Activated CD4-positive, alpha-beta T cell treated with anti-CD3 and anti-CD28 coated beads, Interleukin-2, amount 50 U/mL, for 48 hours (primary cell): ENCODE data around the gene NUP62.
A peak's percentile ranks its signal among the peaks of the same experiment; 100 is the strongest.

Experiments
- DNase-seq, 2 experiments: peaks; one replicate each; pipeline ENCODE4 v3.0.0-alpha.2; 2020

Gene NUP62

DNA sequence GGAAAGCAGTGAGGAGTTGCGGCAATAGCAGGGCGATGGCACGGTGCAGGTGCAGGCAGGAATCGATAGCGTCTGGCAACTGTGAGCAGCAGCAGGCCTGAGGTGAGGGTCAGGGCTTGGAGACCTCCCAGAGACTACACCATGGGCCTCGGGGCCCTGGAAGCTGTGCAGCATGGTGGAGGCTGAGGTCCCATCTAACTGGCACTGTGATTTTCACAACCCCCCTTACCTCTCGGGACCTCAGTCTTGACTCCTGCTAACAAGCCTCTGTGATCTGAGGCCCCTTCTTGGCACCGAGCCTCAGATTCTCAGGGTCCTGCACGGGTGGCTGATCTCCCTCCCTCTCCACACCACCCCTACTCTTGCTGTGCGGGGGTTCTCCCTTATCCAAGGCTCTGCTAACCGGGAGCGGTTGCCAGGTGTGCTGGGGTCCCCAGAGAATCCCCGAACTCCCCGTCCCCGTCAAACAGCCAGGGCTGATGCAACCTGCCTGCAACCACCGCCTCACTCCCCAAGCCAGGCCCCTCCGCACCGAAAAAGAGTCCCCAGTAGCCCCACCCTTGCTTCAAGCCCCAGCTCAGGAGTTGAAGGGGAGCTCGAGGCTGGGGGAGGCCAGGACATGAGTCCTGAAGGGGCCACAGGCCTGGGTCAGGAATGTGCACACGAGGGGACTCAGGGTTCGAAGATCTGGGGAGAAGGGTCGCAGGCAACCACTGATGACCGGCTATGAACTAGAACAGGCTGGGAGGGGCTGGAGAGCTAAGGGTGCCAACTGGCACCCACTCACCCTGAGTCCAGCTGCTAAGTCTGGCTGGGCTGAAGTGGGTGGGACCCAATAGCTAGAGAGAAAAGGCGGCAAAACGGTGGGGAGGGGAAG, 5.1 kb downstream of the NUP62 start:
- DNase-seq: no peak

GRCh38 chr19:49923055-49924003, 6.0 kb downstream of the NUP62 start:
- DNase-seq: no peak

DNA sequence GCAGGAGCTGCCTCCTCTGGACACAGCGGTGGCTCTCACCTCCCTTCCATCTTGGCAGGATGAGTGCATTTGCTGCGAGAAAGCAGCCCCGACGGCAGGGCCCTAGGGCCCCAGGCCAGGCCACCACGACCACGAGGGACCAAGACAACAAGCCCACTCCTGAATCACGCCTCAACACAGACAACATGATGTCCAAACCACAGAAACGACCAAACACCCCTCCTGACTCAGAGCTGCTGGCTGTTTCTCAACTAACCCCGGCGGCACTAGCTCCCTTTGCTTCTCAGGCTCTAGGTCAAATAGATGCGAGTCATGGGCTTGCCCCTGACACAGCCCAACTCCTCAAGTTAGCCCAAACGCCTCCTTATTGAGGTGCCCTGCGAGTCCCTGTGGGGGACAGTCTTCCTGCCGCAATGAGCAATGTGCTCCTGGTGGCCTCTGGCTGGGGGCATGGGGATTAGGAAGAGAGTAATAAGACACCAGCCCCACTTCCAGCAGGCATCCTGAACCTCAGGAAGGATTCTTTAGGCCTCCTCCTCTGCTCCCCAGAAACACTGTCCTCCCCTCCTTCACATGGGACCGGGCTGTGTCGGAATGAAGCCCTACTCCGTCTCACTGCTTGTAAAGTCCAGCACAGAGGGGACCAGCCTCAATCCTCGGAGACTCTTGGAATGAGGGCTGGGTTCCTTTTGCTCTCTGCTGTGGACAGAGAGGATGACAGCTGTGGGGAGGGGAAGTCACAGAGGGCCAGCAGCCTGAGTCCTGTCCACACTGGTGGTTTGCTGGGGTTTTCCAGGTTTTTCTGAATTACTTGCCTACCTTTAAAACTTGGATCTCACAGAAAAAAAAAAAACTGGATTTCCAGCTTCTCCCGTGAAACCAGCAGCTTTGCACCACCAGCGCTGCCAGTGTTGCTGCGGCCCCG, 7.2 kb downstream of the NUP62 start:
- DNase-seq: no peak

- no peak for DNase-seq
Measured at GRCh38 chr19:49920624-49921363, 8.5 kb downstream of the NUP62 start.

- no peak for DNase-seq
Measured at GRCh38 chr19:49918089-49918488, 11.2 kb downstream of the NUP62 start.

GRCh38 chr19:49916839-49917733, 12.2 kb downstream of the NUP62 start:
- DNase-seq: no peak

DNA sequence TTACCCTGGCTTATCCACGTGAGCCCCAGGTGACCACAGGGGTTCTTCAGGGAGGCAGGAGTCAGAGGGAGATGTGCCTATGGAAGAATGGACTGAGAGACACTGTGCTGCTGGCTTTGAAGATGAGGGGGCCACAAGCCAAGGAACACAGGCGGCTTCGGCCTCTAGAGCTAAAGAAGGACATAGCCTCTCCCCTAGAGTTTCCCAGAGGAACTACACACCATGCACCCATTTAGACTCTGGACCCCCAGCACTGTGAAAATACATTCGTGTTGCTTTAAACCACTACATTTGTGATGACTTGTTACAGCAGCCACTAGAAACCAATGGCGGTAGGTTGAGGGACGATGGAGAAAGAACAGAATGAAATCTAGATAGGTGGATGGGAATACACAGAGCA, 14.0 kb downstream of the NUP62 start:
- DNase-seq: no peak

DNA sequence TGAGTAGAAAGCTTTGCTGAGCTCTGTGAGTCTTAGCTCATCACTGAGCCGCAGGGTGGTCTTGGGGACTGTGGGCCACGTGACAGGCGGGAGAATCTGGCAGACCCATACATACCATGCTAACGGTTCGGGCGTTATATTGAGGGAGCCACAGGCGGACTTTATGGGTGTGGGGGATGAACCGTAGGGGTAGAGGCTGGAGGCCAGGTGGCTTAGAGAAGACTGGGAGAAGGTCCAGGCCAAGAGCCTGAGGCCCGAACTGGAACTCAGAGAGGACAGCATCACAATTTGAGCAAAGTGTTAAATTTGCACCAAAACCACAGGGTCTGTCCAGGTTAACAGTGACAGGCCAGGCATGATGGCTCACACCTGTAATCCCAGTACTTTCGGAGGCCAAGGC, 15.6 kb downstream of the NUP62 start:
- no peak for DNase-seq

DNA sequence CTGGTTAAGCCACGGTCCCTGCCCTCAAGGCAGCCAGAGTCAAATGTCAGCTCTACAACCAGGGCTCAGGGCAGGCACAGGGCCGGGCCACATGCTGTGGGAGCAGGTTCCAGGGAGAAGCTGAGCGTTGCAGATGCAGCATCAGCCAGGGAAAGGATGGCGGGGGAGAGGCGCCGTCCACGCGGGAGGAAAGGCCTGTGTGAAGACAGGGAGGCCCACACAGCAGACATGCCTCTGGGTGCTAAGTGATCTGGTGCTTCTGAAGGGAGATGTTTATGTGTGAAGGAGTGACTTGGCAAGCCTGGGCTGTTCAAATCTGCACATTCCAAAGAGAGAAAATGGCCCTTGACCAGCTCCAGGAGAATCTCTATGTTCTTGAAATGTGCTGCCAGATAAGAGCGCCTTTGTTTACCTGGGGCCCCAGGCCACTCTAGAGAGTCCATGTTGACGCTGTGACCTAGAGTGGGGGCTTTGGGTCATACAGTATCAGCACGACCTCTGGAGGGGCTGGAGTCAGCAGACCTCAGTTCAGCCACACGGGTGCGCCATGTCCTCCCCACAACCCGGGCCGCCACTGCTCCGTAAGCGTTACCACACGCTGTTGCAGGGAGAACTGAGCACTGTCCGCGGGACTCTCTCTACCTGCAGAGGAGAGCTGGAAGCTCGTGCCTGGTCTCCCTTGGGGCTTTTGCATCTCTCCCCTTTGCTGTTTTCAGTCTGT, 16.2 kb downstream of the NUP62 start:
- DNase-seq: no peak

GRCh38 chr19:49911381-49912145, 17.7 kb downstream of the NUP62 start:
- peak; percentile 47 to 57 for DNase-seq

- DNase-seq: no peak
Measured at GRCh38 chr19:49910179-49910578, 19.1 kb downstream of the NUP62 start.

GRCh38 chr19:49908480-49909420, 20.6 kb downstream of the NUP62 start:
- DNase-seq: no peak

- DNase-seq: no peak
Measured at GRCh38 chr19:49907745-49908446, 21.4 kb downstream of the NUP62 start.

DNA sequence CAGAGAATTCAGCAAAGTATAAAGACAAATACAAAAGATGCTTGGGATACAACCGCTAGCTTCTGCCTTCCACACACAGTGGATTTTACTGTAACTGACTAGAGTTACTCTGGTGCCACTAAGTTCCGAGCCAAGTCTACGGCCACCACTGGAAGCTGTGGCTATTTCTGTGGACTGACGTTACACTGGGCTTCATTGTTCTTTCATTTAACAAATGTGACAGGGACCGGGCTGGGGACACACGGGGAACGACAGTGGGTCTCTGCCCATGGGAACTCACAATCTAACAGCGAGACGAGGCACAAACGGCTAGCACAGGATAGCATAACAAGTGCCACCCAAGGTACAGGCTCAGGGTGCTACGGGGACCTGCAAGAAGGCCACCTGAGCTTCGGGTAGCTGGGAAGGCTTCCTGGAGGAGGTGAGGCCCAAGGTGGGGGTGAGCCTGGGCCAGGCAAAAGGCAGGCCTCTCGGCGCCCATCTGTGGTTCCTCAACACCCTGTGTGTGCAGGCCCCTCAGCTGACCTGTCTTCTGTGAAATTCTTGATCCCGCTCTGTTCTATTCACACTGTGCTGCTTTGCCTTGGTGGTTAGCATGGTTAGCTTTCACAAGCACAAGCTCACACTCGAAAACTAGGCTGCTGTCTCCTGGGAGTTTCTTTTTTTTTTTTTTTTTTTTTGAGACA, 22.3 kb downstream of the NUP62 start:
- no peak for DNase-seq

DNA sequence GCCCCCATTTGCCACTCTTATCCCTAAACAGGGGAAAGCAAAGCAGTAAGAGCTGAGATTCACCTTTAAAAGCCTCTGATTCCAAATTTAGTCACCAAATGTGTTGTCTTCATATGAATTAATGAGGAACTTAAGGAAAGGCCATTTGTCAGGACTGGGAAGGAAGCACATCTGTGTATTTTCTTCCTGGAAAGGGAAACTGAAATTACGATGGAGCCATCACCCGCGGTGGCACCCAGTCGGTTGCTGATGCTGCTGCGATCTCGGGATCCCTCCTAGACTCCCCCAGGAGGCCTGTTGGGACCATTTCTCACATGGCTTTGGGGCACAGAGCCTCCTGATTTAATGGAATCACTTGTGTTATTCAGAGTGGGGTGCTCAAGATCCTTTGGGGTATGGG, 25.2 kb downstream of the NUP62 start:
- no peak for DNase-seq

GRCh38 chr19:49896863-49897621, 32.3 kb downstream of the NUP62 start, which contains the start of gene IL4I1:
Gene IL4I1, minus strand, starts transcription at chr19:49896887. Its CDS starts 727 bp downstream, at chr19:49896160.
- DNase-seq: peak; percentile 71 to 74
